AML-193 (cell line): Measurements from ENCODE around the gene RPA1.

Source experiments
- DNase-seq, 2 experiments: peaks; one replicate each; lab custom pipeline; 2025; lab: John Stamatoyannopoulos, UW

Gene RPA1

GRCh38 chr17:1908699-1909309 is 79.0 kb downstream of the RPA1 start:
- peak; percentile 26 to 41 for DNase-seq

- no peak for DNase-seq
Measured at GRCh38 chr17:1909985-1910384, 80.2 kb downstream of the RPA1 start.

- DNase-seq = no peak
Measured at GRCh38 chr17:1912146-1912545, 82.3 kb downstream of the RPA1 start.

GRCh38 chr17:1913702-1914101 is 83.9 kb downstream of the RPA1 start:
- DNase-seq = no peak

GRCh38 chr17:1914661-1915083 is 84.9 kb downstream of the RPA1 start:
- no peak for DNase-seq

GRCh38 chr17:1915889-1916288 is 86.1 kb downstream of the RPA1 start:
- DNase-seq = no peak

- DNase-seq = no peak
Measured at GRCh38 chr17:1916316-1916715, 86.5 kb downstream of the RPA1 start.

- DNase-seq = no peak
Measured at GRCh38 chr17:1916963-1917715, 87.3 kb downstream of the RPA1 start.

- DNase-seq = no peak
Measured at GRCh38 chr17:1918346-1919162, 88.7 kb downstream of the RPA1 start.

- no peak for DNase-seq
Measured at GRCh38 chr17:1919201-1919600, 89.4 kb downstream of the RPA1 start.

GRCh38 chr17:1920948-1921351 is 91.1 kb downstream of the RPA1 start:
- DNase-seq = no peak

- DNase-seq = no peak
Measured at GRCh38 chr17:1928976-1929375, 99.2 kb downstream of the RPA1 start.

- no peak for DNase-seq
Measured at GRCh38 chr17:1930337-1930645, 100.5 kb downstream of the RPA1 start.

GRCh38 chr17:1931844-1932579 is 102.2 kb downstream of the RPA1 start:
- no peak for DNase-seq

GRCh38 chr17:1933875-1934715 is 104.3 kb downstream of the RPA1 start:
- no peak for DNase-seq

- no peak for DNase-seq
Measured at GRCh38 chr17:1934901-1935300, 105.1 kb downstream of the RPA1 start.

- no peak for DNase-seq
Measured at GRCh38 chr17:1936766-1937165, 107.0 kb downstream of the RPA1 start.

GRCh38 chr17:1937461-1937860 is 107.7 kb downstream of the RPA1 start:
- DNase-seq = no peak

- DNase-seq = no peak
Measured at GRCh38 chr17:1939981-1940809, 110.4 kb downstream of the RPA1 start.

- DNase-seq = no peak
Measured at GRCh38 chr17:1940810-1941185, 111.0 kb downstream of the RPA1 start.
